Naive thymus-derived CD8-positive, alpha-beta T cell (primary cell): ENCODE data around the gene XXYLT1. TPM values are rescaled to one million over a fixed set of nuclear protein-coding genes. Genes with fewer than 3 reads are reported as not detected.

Source experiments
- ATAC-seq, 2 donors: fragments of 150-1000 bp; cut with Tn5 transposase in 1 of 2; sonication (Bioruptor Pico), chemical (Tn5 transposase) in 1 of 2; 1 replicate in 1 of 2; 2 replicates in 1 of 2; pipeline ENCODE4 v1.10.0; 2021; ENCODE audit warnings: mild to moderate bottlenecking in 2 of 2, moderate library complexity in 2 of 2
- POLR2A ChIA-PET: fragments of 350-600 bp; sonication (Branson Sonifier 250); formaldehyde crosslinking; loops from one replicate; lab custom pipeline; 2021; ENCODE audit warnings: antibody characterized with exemption; lab: Charles Lee
- DNase-seq, 10 donors: peaks; one replicate each; pipeline versions ENCODE4 v3.0.0 to v3.0.0-alpha.2; 2020 to 2022
- H3K27ac Mint-ChIP-seq, 10 donors: one replicate each; pipeline ENCODE4 v1.8.0; 2020 to 2022; ENCODE audit warnings: mild to moderate bottlenecking in 10 of 10, mixed read lengths in 10 of 10, moderate library complexity in 4 of 10, inconsistent platforms in 1 of 10
- H3K27me3 Mint-ChIP-seq, 5 donors: one replicate each; pipeline ENCODE4 v1.8.0; 2021 to 2022; ENCODE audit warnings: mixed read lengths in 5 of 5
- H3K36me3 Mint-ChIP-seq, 3 donors: one replicate each; pipeline ENCODE4 v1.8.0; 2020 to 2022; ENCODE audit warnings: mixed read lengths in 3 of 3, mild to moderate bottlenecking in 2 of 3, inconsistent platforms in 1 of 3
- H3K4me1 Mint-ChIP-seq, 4 donors: one replicate each; pipeline ENCODE4 v1.8.0; 2021 to 2022; ENCODE audit warnings: mixed read lengths in 4 of 4
- H3K4me3 Mint-ChIP-seq, 10 donors: one replicate each; pipeline ENCODE4 v1.8.0; 2020 to 2022; ENCODE audit warnings: mild to moderate bottlenecking in 10 of 10, mixed read lengths in 10 of 10, moderate library complexity in 6 of 10, inconsistent platforms in 1 of 10
- H3K9me3 Mint-ChIP-seq, 9 donors: one replicate each; pipeline ENCODE4 v1.8.0; 2020 to 2022; ENCODE audit warnings: mixed read lengths in 9 of 9, mild to moderate bottlenecking in 3 of 9, inconsistent platforms in 1 of 9, moderate library complexity in 1 of 9
- polyA plus RNA-seq, 3 donors: library from polyadenylated mRNA; unstranded; fragments of 300-500 nt; fragmentation: Illumina TruSeq; gene quantifications; one replicate each; pipeline ENCODE4 v1.2.3, GENCODE V29; 2021
- total RNA-seq, 8 experiments: library from RNA in 2 of 8; stranded (reverse) in 2 of 8; gene quantifications; one replicate each; pipeline ENCODE4 v1.2.3 and lab custom pipeline; 2021 to 2026

XXYLT1 gene
- total and polyA plus RNA-seq, 5 experiments from 2014 or later: 5.4 to 8.3 (median 6.3) TPM

- peaks cover 0 to 2% (median 0%) of the 10 kb centered on the region in 3 donors for H3K36me3 Mint-ChIP-seq
- H3K4me3 Mint-ChIP-seq: no peak overlapping the region
Observed at GRCh38 chr3:195076981-195077610, 193.9 kb downstream of the XXYLT1 start.

GRCh38 chr3:195075941-195076875 is 194.8 kb downstream of the XXYLT1 start:
- peak in 1 of 10 donors; percentile 38 for DNase-seq
- ATAC-seq: peak in 1 of 2 donors; percentile 44
- Mint-ChIP-seq H3K27me3 (no peaks in the 10 kb centered on the region), H3K9me3 (no peaks in the 10 kb centered on the region), H3K4me1 (peaks cover 10 to 21% (median 15%) of the 10 kb centered on the region in 4 donors), H3K27ac (peak overlapping the region in 4 of 10 donors; percentile 18 to 60 (median 32)), H3K36me3 (no peaks in the 10 kb centered on the region), H3K4me3 (no peak overlapping the region)
- POLR2A ChIA-PET: no interaction called here

More at GRCh38 chr3:195076981-195077610, 193.9 kb downstream of the XXYLT1 start:
- Mint-ChIP-seq H3K9me3 (no peaks in the 10 kb centered on the region), H3K27ac (peak overlapping the region in 2 of 10 donors; percentile 43 to 60), H3K4me1 (peaks cover 11 to 21% (median 15%) of the 10 kb centered on the region in 4 donors), H3K27me3 (no peaks in the 10 kb centered on the region)
- POLR2A ChIA-PET: no interaction called here
- ATAC-seq: no peak
- DNase-seq: peak in 1 of 10 donors; percentile 55

GRCh38 chr3:195075199-195075940 is 195.6 kb downstream of the XXYLT1 start:
- DNase-seq (peak in 1 of 10 donors; percentile 21), ATAC-seq (no peak)
- Mint-ChIP-seq H3K27ac (no peak overlapping the region), H3K4me1 (peaks cover 10 to 21% (median 14%) of the 10 kb centered on the region in 4 donors), H3K4me3 (no peak overlapping the region), H3K9me3 (no peaks in the 10 kb centered on the region), H3K36me3 (no peaks in the 10 kb centered on the region), H3K27me3 (no peaks in the 10 kb centered on the region)
- POLR2A ChIA-PET: no interaction called here

- H3K4me1 Mint-ChIP-seq: peaks cover 5 to 14% (median 6%) of the 10 kb centered on the region in 4 donors
- peaks cover 0 to 5% (median 5%) of the 10 kb centered on the region in 3 donors for H3K36me3 Mint-ChIP-seq
- ATAC-seq: no peak
- H3K27ac Mint-ChIP-seq: no peak overlapping the region
- H3K9me3 Mint-ChIP-seq: no peaks in the 10 kb centered on the region
- no peaks in the 10 kb centered on the region for H3K27me3 Mint-ChIP-seq
- POLR2A ChIA-PET: no interaction called here
- no peak overlapping the region for H3K4me3 Mint-ChIP-seq
- peak in 1 of 10 donors; percentile 51 for DNase-seq
Observed at GRCh38 chr3:195073866-195074860, 196.8 kb downstream of the XXYLT1 start.

GRCh38 chr3:195072916-195073564 is 197.9 kb downstream of the XXYLT1 start:
- POLR2A ChIA-PET: no interaction called here
- ATAC-seq (no peak), DNase-seq (no peak)
- Mint-ChIP-seq H3K27ac (peak overlapping the region in 1 of 10 donors; percentile 58), H3K27me3 (no peaks in the 10 kb centered on the region), H3K4me1 (peaks cover 4 to 7% (median 5%) of the 10 kb centered on the region in 4 donors), H3K9me3 (no peaks in the 10 kb centered on the region), H3K4me3 (no peak overlapping the region), H3K36me3 (peaks cover 3 to 15% (median 9%) of the 10 kb centered on the region in 3 donors)

- no peak for DNase-seq
- Mint-ChIP-seq H3K9me3 (no peaks in the 10 kb centered on the region), H3K4me3 (no peak overlapping the region), H3K36me3 (peaks cover 4 to 20% (median 9%) of the 10 kb centered on the region in 3 donors), H3K27me3 (no peaks in the 10 kb centered on the region), H3K4me1 (peaks cover 4 to 7% (median 5%) of the 10 kb centered on the region in 4 donors), H3K27ac (no peak overlapping the region)
- no peak for ATAC-seq
- POLR2A ChIA-PET: no interaction called here
Observed at GRCh38 chr3:195071916-195072820, 198.8 kb downstream of the XXYLT1 start.

GRCh38 chr3:195071011-195071728 is 199.8 kb downstream of the XXYLT1 start:
- no peaks in the 10 kb centered on the region for H3K27me3 Mint-ChIP-seq
- peaks cover 0 to 2% (median 1%) of the 10 kb centered on the region in 4 donors for H3K4me1 Mint-ChIP-seq
- ATAC-seq (no peak), DNase-seq (no peak)
- H3K9me3 Mint-ChIP-seq: no peaks in the 10 kb centered on the region
- no peak overlapping the region for H3K27ac Mint-ChIP-seq
- POLR2A ChIA-PET: no interaction called here
- H3K4me3 Mint-ChIP-seq: no peak overlapping the region
- peaks cover 4 to 20% (median 9%) of the 10 kb centered on the region in 3 donors for H3K36me3 Mint-ChIP-seq

- no peaks in the 10 kb centered on the region for H3K4me1 Mint-ChIP-seq
- no peaks in the 10 kb centered on the region for H3K27me3 Mint-ChIP-seq
- no peak overlapping the region for H3K4me3 Mint-ChIP-seq
- H3K27ac Mint-ChIP-seq: no peak overlapping the region
- DNase-seq: no peak
- H3K36me3 Mint-ChIP-seq: peaks cover 4 to 20% (median 9%) of the 10 kb centered on the region in 3 donors
- no peak for ATAC-seq
- no peaks in the 10 kb centered on the region for H3K9me3 Mint-ChIP-seq
- POLR2A ChIA-PET: no interaction called here
Observed at GRCh38 chr3:195070336-195070735, 200.6 kb downstream of the XXYLT1 start.

GRCh38 chr3:195069501-195070251 is 201.3 kb downstream of the XXYLT1 start:
- ATAC-seq (no peak), DNase-seq (no peak)
- Mint-ChIP-seq H3K9me3 (peaks cover 0 to 3% (median 0%) of the 10 kb centered on the region in 9 donors), H3K4me1 (peaks cover 0 to 2% (median under 1%) of the 10 kb centered on the region in 4 donors), H3K4me3 (no peak overlapping the region), H3K27me3 (no peaks in the 10 kb centered on the region), H3K36me3 (peaks cover 4 to 20% (median 9%) of the 10 kb centered on the region in 3 donors), H3K27ac (no peak overlapping the region)
- POLR2A ChIA-PET: no interaction called here
